T-helper 17 cell (primary cell): ENCODE measurements around the gene C22orf15. TPM values are rescaled to one million over a fixed set of nuclear protein-coding genes. Genes with fewer than 3 reads are reported as not detected.
A peak's percentile ranks its signal among the peaks of the same experiment; 100 is the strongest.

ENCODE experiments used
- ATAC-seq: fragments of 150-1000 bp; cut with Tn5 transposase; 2 replicates; pipeline ENCODE4 v1.10.0; 2021; ENCODE audit warnings: mild to moderate bottlenecking, moderate library complexity
- DNase-seq, 3 donors: peaks; one replicate each; pipeline versions ENCODE4 v3.0.0 to v3.0.0-alpha.2; 2020 to 2021
- H3K9me3 ChIP-seq: one replicate; pipeline ENCODE4 v1.7.0; 2013; ENCODE audit warnings: low read length, mild to moderate bottlenecking; ENCODE audit not compliant: control insufficient read depth, poor library complexity, severe bottlenecking
- H3K27ac Mint-ChIP-seq: one replicate; pipeline ENCODE4 v1.8.0; 2022; ENCODE audit warnings: mild to moderate bottlenecking, moderate library complexity, mixed read lengths
- H3K27me3 Mint-ChIP-seq: one replicate; pipeline ENCODE4 v1.8.0; 2022; ENCODE audit warnings: mixed read lengths
- H3K36me3 Mint-ChIP-seq: one replicate; pipeline ENCODE4 v1.8.0; 2022; ENCODE audit warnings: low read depth, mixed read lengths
- H3K4me1 Mint-ChIP-seq: one replicate; pipeline ENCODE4 v1.8.0; 2022; ENCODE audit warnings: mild to moderate bottlenecking, mixed read lengths
- H3K4me3 Mint-ChIP-seq: one replicate; pipeline ENCODE4 v1.8.0; 2022; ENCODE audit warnings: mild to moderate bottlenecking, moderate library complexity, mixed read lengths
- total RNA-seq, 4 donors: library from RNA in 2 of 4; stranded (reverse) in 2 of 4; gene quantifications; one replicate each; pipeline ENCODE4 v1.2.3 and lab custom pipeline; 2022 to 2026

The C22orf15 gene
- total RNA-seq, 2 donors from 2014 or later: 0.30 to 0.81 TPM

DNA sequence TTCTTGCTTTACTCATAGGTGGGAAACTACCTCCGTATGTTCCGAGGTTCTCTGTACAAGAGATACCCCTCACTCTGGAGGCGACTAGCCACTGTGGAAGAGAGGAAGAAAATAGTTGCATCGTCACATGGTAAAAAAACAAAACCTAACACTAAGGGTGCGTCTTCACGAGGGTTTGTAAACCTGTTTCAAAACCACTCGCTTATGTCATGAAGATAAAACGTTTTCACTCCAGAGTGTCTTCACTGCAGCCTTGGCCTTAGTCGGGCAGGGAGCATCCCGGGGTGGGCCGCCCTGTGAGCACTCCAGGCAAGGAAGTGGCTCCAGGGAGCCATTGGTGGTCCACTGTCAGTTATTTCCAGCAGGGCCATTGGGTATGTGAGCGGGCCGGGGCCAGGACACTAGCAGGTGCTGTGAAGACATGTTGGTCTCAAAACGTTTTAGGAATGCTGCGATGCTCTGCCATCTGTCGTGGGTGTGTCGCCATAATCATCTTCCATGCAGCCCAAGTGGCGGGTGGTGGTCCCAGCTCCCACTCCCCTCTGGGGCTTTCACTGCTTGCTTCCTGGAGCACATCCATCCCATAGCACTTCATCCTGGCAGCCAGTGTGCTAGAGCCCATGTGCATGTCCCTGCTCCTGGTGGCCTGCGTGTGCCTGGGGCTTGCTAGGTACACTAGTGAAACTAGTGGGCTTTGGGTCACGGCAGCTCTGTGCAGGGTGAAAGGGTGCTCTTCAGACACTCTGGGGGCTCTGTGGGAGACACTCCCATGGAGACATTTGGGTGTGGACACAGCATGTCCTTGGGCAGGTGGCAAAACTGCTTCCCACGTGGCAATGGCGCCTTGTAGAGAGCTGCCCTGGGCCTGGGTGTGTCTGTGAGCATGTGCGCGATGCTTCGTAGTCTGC is 29.2 kb downstream of the C22orf15 start:
- Mint-ChIP-seq H3K27me3 (no peaks in the 10 kb centered on the region), H3K36me3 (peaks cover 4% of the 10 kb centered on the region), H3K4me1 (peaks cover 10% of the 10 kb centered on the region), H3K4me3 (no peak overlapping the region), H3K27ac (no peak overlapping the region)
- ATAC-seq (no peak), DNase-seq (no peak)
- no peaks in the 10 kb centered on the region for H3K9me3 ChIP-seq

DNA sequence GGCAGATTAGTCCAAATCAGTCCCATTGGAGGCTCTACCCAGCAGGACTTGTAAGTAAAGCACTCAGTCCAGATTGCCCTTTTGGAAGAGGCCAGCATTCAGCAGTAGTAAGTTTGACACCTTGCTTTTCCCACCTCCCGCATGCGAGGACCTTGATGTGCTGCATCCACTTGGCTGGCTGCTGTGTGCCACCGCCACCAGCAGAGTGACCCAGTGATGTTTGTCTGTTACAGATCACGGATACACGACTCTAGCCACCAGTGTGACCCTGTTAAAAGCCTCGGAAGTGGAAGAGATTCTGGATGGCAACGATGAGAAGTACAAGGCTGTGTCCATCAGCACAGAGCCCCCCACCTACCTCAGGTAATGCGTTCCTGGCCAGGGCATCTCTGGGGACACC is 30.5 kb downstream of the C22orf15 start:
- no peak for ATAC-seq
- H3K9me3 ChIP-seq: no peaks in the 10 kb centered on the region
- Mint-ChIP-seq H3K36me3 (peaks cover 4% of the 10 kb centered on the region), H3K4me1 (peaks cover 10% of the 10 kb centered on the region), H3K27ac (no peak overlapping the region), H3K27me3 (no peaks in the 10 kb centered on the region), H3K4me3 (no peak overlapping the region)
- DNase-seq: no peak

DNA sequence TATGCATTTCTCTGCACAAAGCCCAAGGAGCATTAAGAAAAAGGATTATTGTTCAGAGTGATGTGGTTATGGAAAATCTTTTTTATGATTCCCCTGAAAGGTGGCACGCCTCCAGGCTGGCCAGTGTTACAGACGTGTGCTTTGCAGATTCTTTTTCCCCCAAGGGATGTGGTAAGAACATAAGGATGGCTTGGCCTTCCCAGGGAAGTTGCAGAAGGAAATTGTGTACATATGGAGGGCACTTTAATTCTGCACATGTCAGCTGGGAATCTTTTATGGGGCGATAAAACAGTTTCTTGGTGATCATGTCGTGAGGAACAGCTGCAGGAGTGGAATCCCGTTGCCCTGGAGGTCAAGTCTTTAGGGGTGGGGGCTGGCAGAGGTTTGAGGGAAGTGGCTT is 33.7 kb downstream of the C22orf15 start:
- DNase-seq (no peak), ATAC-seq (no peak)
- no peak overlapping the region for H3K4me3 Mint-ChIP-seq
- H3K27ac Mint-ChIP-seq: no peak overlapping the region
- H3K36me3 Mint-ChIP-seq: peaks cover 6% of the 10 kb centered on the region
- H3K4me1 Mint-ChIP-seq: peaks cover 4% of the 10 kb centered on the region
- no peaks in the 10 kb centered on the region for H3K9me3 ChIP-seq
- H3K27me3 Mint-ChIP-seq: no peaks in the 10 kb centered on the region

- H3K4me1 Mint-ChIP-seq: peaks cover 2% of the 10 kb centered on the region
- peak; percentile 32 for ATAC-seq
Observed at GRCh38 chr22:23800297-23801237, 37.8 kb downstream of the C22orf15 start.

GRCh38 chr22:23801238-23801821 is 38.5 kb downstream of the C22orf15 start:
- DNase-seq: no peak
- Mint-ChIP-seq H3K4me3 (no peak overlapping the region), H3K4me1 (peaks cover 2% of the 10 kb centered on the region), H3K27me3 (no peaks in the 10 kb centered on the region), H3K27ac (peak overlapping the region; percentile 19), H3K36me3 (peaks cover 11% of the 10 kb centered on the region)
- no peak for ATAC-seq
- no peaks in the 10 kb centered on the region for H3K9me3 ChIP-seq

More at GRCh38 chr22:23800297-23801237, 37.8 kb downstream of the C22orf15 start:
- Mint-ChIP-seq H3K27ac (no peak overlapping the region), H3K36me3 (peaks cover 11% of the 10 kb centered on the region), H3K4me3 (no peak overlapping the region), H3K27me3 (no peaks in the 10 kb centered on the region)
- DNase-seq: no peak
- no peaks in the 10 kb centered on the region for H3K9me3 ChIP-seq

- H3K9me3 ChIP-seq: no peaks in the 10 kb centered on the region
- no peak for ATAC-seq
- no peaks in the 10 kb centered on the region for H3K27me3 Mint-ChIP-seq
- peak overlapping the region; percentile 19 for H3K27ac Mint-ChIP-seq
- peaks cover 11% of the 10 kb centered on the region for H3K36me3 Mint-ChIP-seq
- H3K4me1 Mint-ChIP-seq: peaks cover 2% of the 10 kb centered on the region
- H3K4me3 Mint-ChIP-seq: no peak overlapping the region
- DNase-seq: no peak
Observed at GRCh38 chr22:23801886-23802377, 39.1 kb downstream of the C22orf15 start.

GRCh38 chr22:23803001-23803819 is 40.4 kb downstream of the C22orf15 start:
- Mint-ChIP-seq H3K27me3 (no peaks in the 10 kb centered on the region), H3K4me1 (peaks cover 2% of the 10 kb centered on the region), H3K27ac (no peak overlapping the region), H3K36me3 (peaks cover 13% of the 10 kb centered on the region), H3K4me3 (no peak overlapping the region)
- DNase-seq (no peak), ATAC-seq (no peak)
- H3K9me3 ChIP-seq: no peaks in the 10 kb centered on the region

GRCh38 chr22:23804781-23805291 is 42.0 kb downstream of the C22orf15 start:
- no peaks in the 10 kb centered on the region for H3K9me3 ChIP-seq
- Mint-ChIP-seq H3K4me1 (peaks cover 2% of the 10 kb centered on the region), H3K27me3 (no peaks in the 10 kb centered on the region), H3K36me3 (peaks cover 13% of the 10 kb centered on the region), H3K27ac (no peak overlapping the region), H3K4me3 (no peak overlapping the region)
- DNase-seq: no peak
- ATAC-seq: no peak

DNA sequence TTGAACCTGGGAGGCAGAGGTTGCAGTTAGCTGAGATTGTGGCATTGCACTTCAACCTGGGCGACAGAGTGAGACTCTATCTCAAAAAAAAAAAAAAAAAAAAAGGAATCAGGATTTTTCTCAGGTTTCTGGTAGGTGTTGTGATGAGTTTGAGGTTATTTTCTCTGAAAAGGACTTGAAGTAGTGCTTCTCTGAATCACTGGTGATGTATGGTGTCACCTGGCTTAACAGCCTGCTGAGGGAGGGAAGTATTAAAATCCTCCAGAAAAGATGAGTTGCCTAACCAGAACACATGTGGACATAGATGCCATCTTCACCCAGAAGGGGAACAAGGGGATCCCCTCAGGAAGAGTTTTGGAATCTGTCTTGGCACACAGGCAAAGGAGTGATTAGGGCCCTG is 44.0 kb downstream of the C22orf15 start:
- Mint-ChIP-seq H3K4me1 (peaks cover 5% of the 10 kb centered on the region), H3K36me3 (peaks cover 12% of the 10 kb centered on the region), H3K27me3 (no peaks in the 10 kb centered on the region), H3K4me3 (no peak overlapping the region), H3K27ac (peak overlapping the region; percentile 24)
- DNase-seq: no peak
- no peaks in the 10 kb centered on the region for H3K9me3 ChIP-seq
- ATAC-seq: no peak

GRCh38 chr22:23812378-23812777 is 49.6 kb downstream of the C22orf15 start:
- no peaks in the 10 kb centered on the region for H3K9me3 ChIP-seq
- no peak overlapping the region for H3K27ac Mint-ChIP-seq
- no peaks in the 10 kb centered on the region for H3K27me3 Mint-ChIP-seq
- H3K4me3 Mint-ChIP-seq: no peak overlapping the region
- ATAC-seq (no peak), DNase-seq (no peak)
- H3K4me1 Mint-ChIP-seq: peaks cover 3% of the 10 kb centered on the region
- H3K36me3 Mint-ChIP-seq: peaks cover 8% of the 10 kb centered on the region
